Calu3 (cell line): Measurements from ENCODE around the gene MS4A13. TPM values are rescaled to one million over a fixed set of nuclear protein-coding genes. Genes with fewer than 3 reads are reported as not detected.
"Not testable (repeated sequence)": the region's sequence is repeated elsewhere in the genome, so short reads cannot be mapped to it uniquely, and the experiment has no call there.

Source experiments
- BruUV-seq: library from RNA; stranded (reverse); fragments of 400-500 nt; replicated peaks from 2 replicates; lab custom pipeline; 2021; lab: Mats Ljungman, UMichigan
- CTCF ChIA-PET: fragments of 300-600 bp; sonication (Branson Sonifier 250); formaldehyde crosslinking; loops from one replicate; lab custom pipeline; 2022; ENCODE audit warnings: antibody characterized with exemption; lab: Charles Lee
- DNase-seq: peaks from one replicate; pipeline ENCODE4 v3.0.0; 2022
- H3K27ac Mint-ChIP-seq: one replicate; pipeline ENCODE4 v1.8.0; 2022; ENCODE audit warnings: mixed read lengths; ENCODE audit not compliant: unreplicated experiment
- H3K27me3 Mint-ChIP-seq: one replicate; pipeline ENCODE4 v1.8.0; 2022; ENCODE audit warnings: mixed read lengths; ENCODE audit not compliant: unreplicated experiment
- H3K36me3 Mint-ChIP-seq: one replicate; pipeline ENCODE4 v1.8.0; 2022; ENCODE audit warnings: mild to moderate bottlenecking, moderate library complexity, mixed read lengths; ENCODE audit not compliant: insufficient read depth, unreplicated experiment
- H3K4me1 Mint-ChIP-seq: one replicate; pipeline ENCODE4 v1.8.0; 2022; ENCODE audit warnings: mild to moderate bottlenecking, low read depth, mixed read lengths; ENCODE audit not compliant: unreplicated experiment
- H3K4me3 Mint-ChIP-seq: one replicate; pipeline ENCODE4 v1.8.0; 2022; ENCODE audit warnings: mild to moderate bottlenecking, low read depth, moderate library complexity, mixed read lengths; ENCODE audit not compliant: unreplicated experiment
- H3K9me3 Mint-ChIP-seq: one replicate; pipeline ENCODE4 v1.8.0; 2022; ENCODE audit warnings: low read depth, mixed read lengths; ENCODE audit not compliant: unreplicated experiment
- CTCF ChIP-seq: fragments of 200-600 bp; IDR thresholded peaks from one replicate; pipeline ENCODE4 v1.8.0; 2022; ENCODE audit warnings: antibody characterized with exemption; ENCODE audit not compliant: unreplicated experiment
- intact Hi-C: fragments of 100-400 bp; cut with micrococcal nuclease; formaldehyde crosslinking; loops from one replicate; pipeline ENCODE4 v1.10.0; 2022; ENCODE audit not compliant: unreplicated experiment
- total RNA-seq: library from RNA; stranded (reverse); gene quantifications from 2 replicates; pipeline ENCODE4 v1.2.3, GENCODE V29; 2022

MS4A13 gene
- total RNA-seq, 1 experiment from 2014 or later = not detected

GRCh38 chr11:60513496-60514460 lies 1.4 kb upstream of the MS4A13 start:
- Mint-ChIP-seq H3K36me3 (no peaks in the 10 kb centered on the region), H3K27ac (no peak overlapping the region), H3K27me3 (no peaks in the 10 kb centered on the region), H3K9me3 (peaks cover 3% of the 10 kb centered on the region), H3K4me3 (no peak overlapping the region), H3K4me1 (no peaks in the 10 kb centered on the region)
- BruUV-seq = no TSS peak
- no peak for TF ChIP-seq CTCF
- CTCF ChIA-PET = no interaction called here
- intact Hi-C loops = no loop called here
- no peak for DNase-seq

- H3K4me3 Mint-ChIP-seq = no peak overlapping the region
- TF ChIP-seq CTCF = no peak
- no peaks in the 10 kb centered on the region for H3K4me1 Mint-ChIP-seq
- no peak overlapping the region for H3K27ac Mint-ChIP-seq
- H3K36me3 Mint-ChIP-seq = no peaks in the 10 kb centered on the region
- CTCF ChIA-PET = no interaction called here
- H3K27me3 Mint-ChIP-seq = no peaks in the 10 kb centered on the region
- intact Hi-C loops = no loop called here
- DNase-seq = no peak
- no TSS peak for BruUV-seq
- H3K9me3 Mint-ChIP-seq = peaks cover 9% of the 10 kb centered on the region
Observed at GRCh38 chr11:60528465-60528864, 13.3 kb downstream of the MS4A13 start.

GRCh38 chr11:60528934-60529333 lies 13.7 kb downstream of the MS4A13 start:
- Mint-ChIP-seq H3K9me3 (peaks cover 9% of the 10 kb centered on the region), H3K27ac (no peak overlapping the region), H3K4me3 (no peak overlapping the region), H3K36me3 (no peaks in the 10 kb centered on the region), H3K4me1 (no peaks in the 10 kb centered on the region), H3K27me3 (no peaks in the 10 kb centered on the region)
- intact Hi-C loops = no loop called here
- DNase-seq = no peak
- no peak for TF ChIP-seq CTCF
- CTCF ChIA-PET = no interaction called here
- BruUV-seq = no TSS peak

- CTCF ChIA-PET = no interaction called here
- no peak for TF ChIP-seq CTCF
- H3K4me1 Mint-ChIP-seq = no peaks in the 10 kb centered on the region
- BruUV-seq = no TSS peak
- H3K36me3 Mint-ChIP-seq = no peaks in the 10 kb centered on the region
- no peak overlapping the region for H3K27ac Mint-ChIP-seq
- H3K4me3 Mint-ChIP-seq = no peak overlapping the region
- H3K27me3 Mint-ChIP-seq = no peaks in the 10 kb centered on the region
- H3K9me3 Mint-ChIP-seq = peaks cover 9% of the 10 kb centered on the region
- intact Hi-C loops = no loop called here
- DNase-seq = no peak
Observed at GRCh38 chr11:60530454-60531100, 15.4 kb downstream of the MS4A13 start.

- H3K4me1 Mint-ChIP-seq, H3K9me3 Mint-ChIP-seq, intact Hi-C loops, H3K27ac Mint-ChIP-seq, DNase-seq, BruUV-seq, CTCF ChIA-PET, H3K27me3 Mint-ChIP-seq, H3K4me3 Mint-ChIP-seq, H3K36me3 Mint-ChIP-seq: not testable (repeated sequence)
Observed at GRCh38 chr11:60532383-60532782, 17.2 kb downstream of the MS4A13 start.

GRCh38 chr11:60538627-60539026 lies 23.4 kb downstream of the MS4A13 start:
- DNase-seq, BruUV-seq, H3K4me1 Mint-ChIP-seq, H3K9me3 Mint-ChIP-seq, H3K27me3 Mint-ChIP-seq, H3K4me3 Mint-ChIP-seq, H3K27ac Mint-ChIP-seq, intact Hi-C loops, H3K36me3 Mint-ChIP-seq: not testable (repeated sequence)
- CTCF ChIA-PET = interaction anchor here (0.7 kb wide), 1 partner anchor 123 kb away, joined by 5 read pairs; no protein-coding TSS in a partner anchor
